Measurements from ENCODE around the gene ITGB2. TPM values are rescaled to one million over a fixed set of nuclear protein-coding genes. Genes with fewer than 3 reads are reported as not detected.
A peak's percentile ranks its signal among the peaks of the same experiment; 100 is the strongest.

ITGB2 gene
- total and polyA plus RNA-seq, 11 donors = 6.1 to 253 (median 20.6) TPM

- no peaks in the 10 kb centered on the region for H3K9me3 ChIP-seq
- peak overlapping the region in 6 of 12 donors; percentile 11 to 29 (median 20) for H3K4me3 ChIP-seq
- peaks cover 13 to 87% (median 53%) of the 10 kb centered on the region in 12 donors for H3K4me1 ChIP-seq
- ATAC-seq = peak in 1 of 4 donors; percentile 1
- H3K27me3 ChIP-seq = no peaks in the 10 kb centered on the region
- peak in 3 of 5 donors; percentile 25 to 52 (median 32) for DNase-seq
- H3K27ac ChIP-seq = peak overlapping the region; percentile 25 to 86 (median 76)
- WGBS, 4 donors = 68 to 76% (median 72%) methylated on average over 19 to 26 of the region's 26 CpGs
- TF ChIP-seq POLR2A (IDR thresholded peaks at IDR 0.05) (no peak), CTCF (IDR thresholded peaks at IDR 0.05) (no peak)
- peaks cover 0 to 44% (median 6%) of the 10 kb centered on the region in 9 donors for H3K36me3 ChIP-seq
- intact Hi-C loops (cut with DNase I) = loop anchor here in 3 of 10 donors (2.0 to 10.0 kb wide), 4 partner anchors 58 to 115 kb away; partner anchors contain the start of gene ADARB1 (in 3 of the 3)
Observed at GRCh38 chr21:44959376-44960091, 38.8 kb upstream of the ITGB2 start.

GRCh38 chr21:44958471-44959191 is 37.9 kb upstream of the ITGB2 start:
- TF ChIP-seq CTCF (IDR thresholded peaks at IDR 0.05) (no peak), POLR2A (IDR thresholded peaks at IDR 0.05) (peak in 1 of 2 donors; percentile 36)
- peaks cover 13 to 92% (median 60%) of the 10 kb centered on the region in 12 donors for H3K4me1 ChIP-seq
- ATAC-seq (peak; percentile 65 to 83 (median 66)), DNase-seq (peak; percentile 82 to 92 (median 88))
- H3K4me3 ChIP-seq = peak overlapping the region in 8 of 12 donors; percentile 11 to 30 (median 25)
- intact Hi-C loops (cut with DNase I) = loop anchor here in 3 of 10 donors (2.0 to 10.0 kb wide), 3 partner anchors 114 to 116 kb away; partner anchors contain the start of gene ADARB1 (in 3 of the 3)
- no peaks in the 10 kb centered on the region for H3K27me3 ChIP-seq
- 8 to 34% (median 16%) methylated on average over 23 to 28 of the region's 28 CpGs for WGBS, 4 donors
- H3K9me3 ChIP-seq = no peaks in the 10 kb centered on the region
- peaks cover 0 to 44% (median 6%) of the 10 kb centered on the region in 9 donors for H3K36me3 ChIP-seq
- H3K27ac ChIP-seq = peak overlapping the region; percentile 24 to 86 (median 76)

GRCh38 chr21:44957901-44958451 is 37.3 kb upstream of the ITGB2 start:
- peaks cover 13 to 93% (median 64%) of the 10 kb centered on the region in 12 donors for H3K4me1 ChIP-seq
- intact Hi-C loops (cut with DNase I) = loop anchor here in 3 of 10 donors (2.0 to 10.0 kb wide), 3 partner anchors 114 to 117 kb away; partner anchors contain the start of gene ADARB1 (in 3 of the 3)
- H3K4me3 ChIP-seq = peak overlapping the region in 6 of 12 donors; percentile 11 to 30 (median 25)
- no peaks in the 10 kb centered on the region for H3K27me3 ChIP-seq
- ATAC-seq = peak in 2 of 4 donors; percentile 1 to 4
- peak overlapping the region; percentile 24 to 86 (median 76) for H3K27ac ChIP-seq
- DNase-seq = peak in 2 of 5 donors; percentile 40 to 52
- WGBS, 4 donors = 45 to 59% (median 56%) methylated on average over 19 to 26 of the region's 26 CpGs
- peaks cover 0 to 44% (median 6%) of the 10 kb centered on the region in 9 donors for H3K36me3 ChIP-seq
- TF ChIP-seq POLR2A (IDR thresholded peaks at IDR 0.05) = no peak
- TF ChIP-seq CTCF (IDR thresholded peaks at IDR 0.05) = no peak
- H3K9me3 ChIP-seq = no peaks in the 10 kb centered on the region

All from heart left ventricle (tissue), 16 donors.